H1 (cell line): Measurements from ENCODE around the gene BCL3. TPM values are rescaled to one million over a fixed set of nuclear protein-coding genes. Genes with fewer than 3 reads are reported as not detected.

ENCODE experiments used
- CBX8 ChIP-seq: fragments of 300-800, 300-1000 bp; sonication (generic); IDR thresholded peaks from 2 replicates; pipeline ENCODE4 v1.7.1; 2016; ENCODE audit warnings: low read depth, low read length, borderline replicate concordance
- GABPA ChIP-seq: IDR thresholded peaks from 2 replicates; pipeline ENCODE4 v1.6.1; 2011; ENCODE audit warnings: mild to moderate bottlenecking, low read length, moderate library complexity, borderline replicate concordance; ENCODE audit not compliant: insufficient read depth
- HDAC2 ChIP-seq, 2 experiments: fragments of 300-600 bp in 1 of 2; sonication (generic) in 1 of 2; IDR thresholded peaks; 2 replicates each; pipeline ENCODE4 v1.6.1; 2011 to 2012; ENCODE audit warnings: low read depth in 2 of 2, low read length in 2 of 2, mild to moderate bottlenecking in 2 of 2, moderate library complexity in 2 of 2, borderline replicate concordance in 1 of 2, inconsistent platforms in 1 of 2
- JUN ChIP-seq: IDR thresholded peaks from 2 replicates; pipeline ENCODE4 v1.6.1; 2011; ENCODE audit warnings: low read depth, mild to moderate bottlenecking, improper control_type of control experiment, low read length
- RBBP5 ChIP-seq: IDR thresholded peaks from 2 replicates; pipeline ENCODE4 v1.7.1; 2012; ENCODE audit warnings: low read depth, mild to moderate bottlenecking, inconsistent platforms, low read length, moderate library complexity, borderline replicate concordance
- SIX5 ChIP-seq: IDR thresholded peaks from 2 replicates; pipeline ENCODE4 v1.6.1; 2011; ENCODE audit warnings: mild to moderate bottlenecking, low read depth, low read length
- SUZ12 ChIP-seq: fragments of 200-600 bp; sonication (generic); IDR thresholded peaks from 2 replicates; pipeline ENCODE4 v1.6.1; 2012; ENCODE audit warnings: mild to moderate bottlenecking, inconsistent platforms, low read length, moderate library complexity, mixed read lengths
- polyA plus RNA-seq, 7 experiments: library from polyadenylated mRNA; depleted of rRNA in 3 of 7; stranded (reverse) in 5 of 7; unstranded in 2 of 7; fragments of >200 nt in 5 of 7; fragments of 200-250 nt in 2 of 7; gene quantifications; 1 replicate in 5 of 7; 2 replicates in 1 of 7; 4 replicates in 1 of 7; pipeline versions ENCODE4 v1.2.1 to v1.2.3, GENCODE V29; 2011 to 2013; ENCODE audit warnings: missing spikeins in 2 of 7, mixed read lengths in 2 of 7
- total RNA-seq: library from RNA; stranded (reverse); fragmentation: NEBNext Ultra II Directional; extraction: Animal tissue kit (Norgen Biotek cat#: 25700); gene quantifications from 2 replicates; pipeline ENCODE4 v1.2.1, GENCODE V29; 2021
- TF ChIP-seq, protein P1 (sequence below): fragments of 300-600 bp; sonication (generic); IDR thresholded peaks from 2 replicates; pipeline ENCODE4 v1.7.1; 2012; ENCODE audit warnings: low read length, moderate library complexity, mild to moderate bottlenecking, inconsistent platforms; ENCODE audit not compliant: insufficient replicate concordance
- TF ChIP-seq, protein P2 (sequence below): IDR thresholded peaks from 2 replicates; pipeline ENCODE4 v1.6.1; 2012; ENCODE audit warnings: inconsistent platforms

Gene BCL3
- total and polyA plus RNA-seq, 2 of the 8 experiments (the other 6 are each of a cell fraction or from before 2014, with no cell fraction given), result 0.88 to 2.4 TPM

DNA sequence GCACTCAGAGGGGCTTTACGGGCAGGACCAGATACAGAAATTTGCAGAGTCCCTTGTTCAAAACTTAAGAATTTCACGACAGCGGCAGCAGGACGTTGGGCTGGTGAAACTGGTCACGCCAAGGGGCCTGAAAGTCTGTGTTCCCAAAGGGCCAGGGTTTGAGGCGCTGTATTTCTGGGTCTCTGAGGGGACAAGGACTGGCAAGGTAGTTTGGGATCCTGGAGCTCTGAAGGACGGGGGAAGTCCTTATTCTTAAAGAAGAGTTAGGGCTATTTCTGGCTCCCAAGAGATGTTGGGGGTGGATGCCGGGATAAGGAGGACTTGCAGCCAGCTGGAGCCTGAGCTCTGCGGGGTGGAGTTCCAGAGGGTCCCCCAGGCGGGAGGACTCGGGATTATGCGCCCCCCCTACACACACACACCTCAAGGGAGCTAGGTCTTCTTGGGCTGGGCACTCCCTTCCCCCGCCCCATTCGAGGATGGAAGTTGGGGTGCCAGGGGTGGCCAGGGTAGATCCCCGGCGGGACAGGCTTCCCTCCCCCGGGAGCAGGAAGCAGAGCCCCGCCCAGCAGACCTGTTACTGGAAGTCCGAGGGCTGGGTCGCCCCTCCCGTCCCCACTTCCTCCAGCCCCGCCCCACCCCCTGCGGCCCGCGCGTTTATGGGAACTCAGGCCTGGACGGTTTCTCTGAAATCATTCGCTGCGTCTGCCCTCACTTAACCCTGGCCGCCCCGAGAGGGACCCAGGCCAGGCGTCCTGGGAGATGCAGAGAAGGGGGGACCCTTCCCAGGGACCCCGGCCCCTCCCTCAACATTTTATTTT lies 5.6 kb downstream of the BCL3 start (continued):
- TF ChIP-seq, protein P1, sequence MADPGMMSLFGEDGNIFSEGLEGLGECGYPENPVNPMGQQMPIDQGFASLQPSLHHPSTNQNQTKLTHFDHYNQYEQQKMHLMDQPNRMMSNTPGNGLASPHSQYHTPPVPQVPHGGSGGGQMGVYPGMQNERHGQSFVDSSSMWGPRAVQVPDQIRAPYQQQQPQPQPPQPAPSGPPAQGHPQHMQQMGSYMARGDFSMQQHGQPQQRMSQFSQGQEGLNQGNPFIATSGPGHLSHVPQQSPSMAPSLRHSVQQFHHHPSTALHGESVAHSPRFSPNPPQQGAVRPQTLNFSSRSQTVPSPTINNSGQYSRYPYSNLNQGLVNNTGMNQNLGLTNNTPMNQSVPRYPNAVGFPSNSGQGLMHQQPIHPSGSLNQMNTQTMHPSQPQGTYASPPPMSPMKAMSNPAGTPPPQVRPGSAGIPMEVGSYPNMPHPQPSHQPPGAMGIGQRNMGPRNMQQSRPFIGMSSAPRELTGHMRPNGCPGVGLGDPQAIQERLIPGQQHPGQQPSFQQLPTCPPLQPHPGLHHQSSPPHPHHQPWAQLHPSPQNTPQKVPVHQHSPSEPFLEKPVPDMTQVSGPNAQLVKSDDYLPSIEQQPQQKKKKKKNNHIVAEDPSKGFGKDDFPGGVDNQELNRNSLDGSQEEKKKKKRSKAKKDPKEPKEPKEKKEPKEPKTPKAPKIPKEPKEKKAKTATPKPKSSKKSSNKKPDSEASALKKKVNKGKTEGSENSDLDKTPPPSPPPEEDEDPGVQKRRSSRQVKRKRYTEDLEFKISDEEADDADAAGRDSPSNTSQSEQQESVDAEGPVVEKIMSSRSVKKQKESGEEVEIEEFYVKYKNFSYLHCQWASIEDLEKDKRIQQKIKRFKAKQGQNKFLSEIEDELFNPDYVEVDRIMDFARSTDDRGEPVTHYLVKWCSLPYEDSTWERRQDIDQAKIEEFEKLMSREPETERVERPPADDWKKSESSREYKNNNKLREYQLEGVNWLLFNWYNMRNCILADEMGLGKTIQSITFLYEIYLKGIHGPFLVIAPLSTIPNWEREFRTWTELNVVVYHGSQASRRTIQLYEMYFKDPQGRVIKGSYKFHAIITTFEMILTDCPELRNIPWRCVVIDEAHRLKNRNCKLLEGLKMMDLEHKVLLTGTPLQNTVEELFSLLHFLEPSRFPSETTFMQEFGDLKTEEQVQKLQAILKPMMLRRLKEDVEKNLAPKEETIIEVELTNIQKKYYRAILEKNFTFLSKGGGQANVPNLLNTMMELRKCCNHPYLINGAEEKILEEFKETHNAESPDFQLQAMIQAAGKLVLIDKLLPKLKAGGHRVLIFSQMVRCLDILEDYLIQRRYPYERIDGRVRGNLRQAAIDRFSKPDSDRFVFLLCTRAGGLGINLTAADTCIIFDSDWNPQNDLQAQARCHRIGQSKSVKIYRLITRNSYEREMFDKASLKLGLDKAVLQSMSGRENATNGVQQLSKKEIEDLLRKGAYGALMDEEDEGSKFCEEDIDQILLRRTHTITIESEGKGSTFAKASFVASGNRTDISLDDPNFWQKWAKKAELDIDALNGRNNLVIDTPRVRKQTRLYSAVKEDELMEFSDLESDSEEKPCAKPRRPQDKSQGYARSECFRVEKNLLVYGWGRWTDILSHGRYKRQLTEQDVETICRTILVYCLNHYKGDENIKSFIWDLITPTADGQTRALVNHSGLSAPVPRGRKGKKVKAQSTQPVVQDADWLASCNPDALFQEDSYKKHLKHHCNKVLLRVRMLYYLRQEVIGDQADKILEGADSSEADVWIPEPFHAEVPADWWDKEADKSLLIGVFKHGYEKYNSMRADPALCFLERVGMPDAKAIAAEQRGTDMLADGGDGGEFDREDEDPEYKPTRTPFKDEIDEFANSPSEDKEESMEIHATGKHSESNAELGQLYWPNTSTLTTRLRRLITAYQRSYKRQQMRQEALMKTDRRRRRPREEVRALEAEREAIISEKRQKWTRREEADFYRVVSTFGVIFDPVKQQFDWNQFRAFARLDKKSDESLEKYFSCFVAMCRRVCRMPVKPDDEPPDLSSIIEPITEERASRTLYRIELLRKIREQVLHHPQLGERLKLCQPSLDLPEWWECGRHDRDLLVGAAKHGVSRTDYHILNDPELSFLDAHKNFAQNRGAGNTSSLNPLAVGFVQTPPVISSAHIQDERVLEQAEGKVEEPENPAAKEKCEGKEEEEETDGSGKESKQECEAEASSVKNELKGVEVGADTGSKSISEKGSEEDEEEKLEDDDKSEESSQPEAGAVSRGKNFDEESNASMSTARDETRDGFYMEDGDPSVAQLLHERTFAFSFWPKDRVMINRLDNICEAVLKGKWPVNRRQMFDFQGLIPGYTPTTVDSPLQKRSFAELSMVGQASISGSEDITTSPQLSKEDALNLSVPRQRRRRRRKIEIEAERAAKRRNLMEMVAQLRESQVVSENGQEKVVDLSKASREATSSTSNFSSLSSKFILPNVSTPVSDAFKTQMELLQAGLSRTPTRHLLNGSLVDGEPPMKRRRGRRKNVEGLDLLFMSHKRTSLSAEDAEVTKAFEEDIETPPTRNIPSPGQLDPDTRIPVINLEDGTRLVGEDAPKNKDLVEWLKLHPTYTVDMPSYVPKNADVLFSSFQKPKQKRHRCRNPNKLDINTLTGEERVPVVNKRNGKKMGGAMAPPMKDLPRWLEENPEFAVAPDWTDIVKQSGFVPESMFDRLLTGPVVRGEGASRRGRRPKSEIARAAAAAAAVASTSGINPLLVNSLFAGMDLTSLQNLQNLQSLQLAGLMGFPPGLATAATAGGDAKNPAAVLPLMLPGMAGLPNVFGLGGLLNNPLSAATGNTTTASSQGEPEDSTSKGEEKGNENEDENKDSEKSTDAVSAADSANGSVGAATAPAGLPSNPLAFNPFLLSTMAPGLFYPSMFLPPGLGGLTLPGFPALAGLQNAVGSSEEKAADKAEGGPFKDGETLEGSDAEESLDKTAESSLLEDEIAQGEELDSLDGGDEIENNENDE, result no peak
- no peak for TF ChIP-seq HDAC2 (IDR thresholded peaks at IDR 0.05; ENCODE audit: borderline replicate concordance in 1 of 2, low read depth in 2 of 2, low read length in 2 of 2)
- no peak for TF ChIP-seq RBBP5
- TF ChIP-seq SUZ12, result no peak
- no peak for TF ChIP-seq CBX8
- no peak for TF ChIP-seq GABPA
- no peak for TF ChIP-seq SIX5
- no peak for TF ChIP-seq JUN
- TF ChIP-seq, protein P2, sequence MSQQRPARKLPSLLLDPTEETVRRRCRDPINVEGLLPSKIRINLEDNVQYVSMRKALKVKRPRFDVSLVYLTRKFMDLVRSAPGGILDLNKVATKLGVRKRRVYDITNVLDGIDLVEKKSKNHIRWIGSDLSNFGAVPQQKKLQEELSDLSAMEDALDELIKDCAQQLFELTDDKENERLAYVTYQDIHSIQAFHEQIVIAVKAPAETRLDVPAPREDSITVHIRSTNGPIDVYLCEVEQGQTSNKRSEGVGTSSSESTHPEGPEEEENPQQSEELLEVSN, result no peak
